Glutamatergic neuron (in vitro differentiated cells): Measurements from ENCODE around the gene RYR1. TPM values are rescaled to one million over a fixed set of nuclear protein-coding genes. Genes with fewer than 3 reads are reported as not detected.

Experiments
- DNase-seq: peaks from one replicate; pipeline ENCODE4 v3.0.0; 2022
- H3K27ac Mint-ChIP-seq: one replicate; pipeline ENCODE4 v1.8.0; 2020; ENCODE audit warnings: mild to moderate bottlenecking, mixed read lengths, inconsistent platforms; ENCODE audit not compliant: unreplicated experiment
- H3K27me3 Mint-ChIP-seq: one replicate; pipeline ENCODE4 v1.8.0; 2020; ENCODE audit warnings: mild to moderate bottlenecking, moderate library complexity, mixed read lengths, inconsistent platforms; ENCODE audit not compliant: unreplicated experiment
- H3K36me3 Mint-ChIP-seq: one replicate; pipeline ENCODE4 v1.8.0; 2020; ENCODE audit warnings: mild to moderate bottlenecking, mixed read lengths, inconsistent platforms; ENCODE audit not compliant: unreplicated experiment
- H3K4me1 Mint-ChIP-seq: one replicate; pipeline ENCODE4 v1.8.0; 2020; ENCODE audit warnings: mild to moderate bottlenecking, low read depth, mixed read lengths, inconsistent platforms; ENCODE audit not compliant: unreplicated experiment
- H3K4me3 Mint-ChIP-seq: one replicate; pipeline ENCODE4 v1.8.0; 2020; ENCODE audit warnings: mild to moderate bottlenecking, mixed read lengths, inconsistent platforms; ENCODE audit not compliant: unreplicated experiment
- H3K9me3 Mint-ChIP-seq: one replicate; pipeline ENCODE4 v1.8.0; 2020; ENCODE audit warnings: mild to moderate bottlenecking, moderate library complexity, mixed read lengths, inconsistent platforms; ENCODE audit not compliant: unreplicated experiment
- CTCF ChIP-seq: fragments of 200-600 bp; sonication (generic); IDR thresholded peaks from one replicate; pipeline ENCODE4 v1.5.0; 2021; ENCODE audit not compliant: partially characterized antibody, unreplicated experiment
- total RNA-seq: library from RNA; stranded (reverse); fragmentation: NEBNext Ultra II Directional; extraction: Animal tissue kit (Norgen Biotek cat#: 25700); gene quantifications from one replicate; pipeline ENCODE4 v1.2.1, GENCODE V29; 2021; ENCODE audit not compliant: unreplicated experiment

The RYR1 gene
- total RNA-seq, 1 donor from 2014 or later, result 117 TPM

GRCh38 chr19:38543286-38543806, 109.9 kb downstream of the RYR1 start:
- H3K4me1 Mint-ChIP-seq, result no peaks in the 10 kb centered on the region
- no peaks in the 10 kb centered on the region for H3K36me3 Mint-ChIP-seq
- no peak overlapping the region for H3K4me3 Mint-ChIP-seq
- peaks cover under 1% of the 10 kb centered on the region for H3K27me3 Mint-ChIP-seq
- no peak for TF ChIP-seq CTCF
- no peak for DNase-seq
- no peaks in the 10 kb centered on the region for H3K9me3 Mint-ChIP-seq
- no peak overlapping the region for H3K27ac Mint-ChIP-seq

- Mint-ChIP-seq H3K9me3 (no peaks in the 10 kb centered on the region), H3K36me3 (no peaks in the 10 kb centered on the region), H3K27me3 (no peaks in the 10 kb centered on the region), H3K4me3 (no peak overlapping the region), H3K27ac (no peak overlapping the region), H3K4me1 (no peaks in the 10 kb centered on the region)
- no peak for DNase-seq
- peak; percentile 32 for TF ChIP-seq CTCF
These were observed 110.5 kb downstream of the RYR1 start for GRCh38 chr19:38543807-38544568.

- Mint-ChIP-seq H3K9me3 (no peaks in the 10 kb centered on the region), H3K27me3 (no peaks in the 10 kb centered on the region), H3K4me1 (no peaks in the 10 kb centered on the region), H3K36me3 (no peaks in the 10 kb centered on the region), H3K27ac (no peak overlapping the region), H3K4me3 (no peak overlapping the region)
- TF ChIP-seq CTCF, result peak; percentile 5
- no peak for DNase-seq
These were observed 111.3 kb downstream of the RYR1 start for GRCh38 chr19:38544569-38545315.

- no peak overlapping the region for H3K27ac Mint-ChIP-seq
- H3K4me3 Mint-ChIP-seq, result no peak overlapping the region
- H3K9me3 Mint-ChIP-seq, result no peaks in the 10 kb centered on the region
- DNase-seq, result no peak
- H3K36me3 Mint-ChIP-seq, result no peaks in the 10 kb centered on the region
- H3K27me3 Mint-ChIP-seq, result no peaks in the 10 kb centered on the region
- no peaks in the 10 kb centered on the region for H3K4me1 Mint-ChIP-seq
- no peak for TF ChIP-seq CTCF
These were observed 112.1 kb downstream of the RYR1 start for GRCh38 chr19:38545596-38545995.

- H3K4me1 Mint-ChIP-seq, result no peaks in the 10 kb centered on the region
- H3K4me3 Mint-ChIP-seq, result no peak overlapping the region
- no peaks in the 10 kb centered on the region for H3K27me3 Mint-ChIP-seq
- H3K36me3 Mint-ChIP-seq, result no peaks in the 10 kb centered on the region
- H3K27ac Mint-ChIP-seq, result no peak overlapping the region
- no peak for DNase-seq
- H3K9me3 Mint-ChIP-seq, result no peaks in the 10 kb centered on the region
- no peak for TF ChIP-seq CTCF
These were observed 113.9 kb downstream of the RYR1 start for GRCh38 chr19:38547421-38547820.
